ENCODE data around the gene EFCAB9. TPM values are rescaled to one million over a fixed set of nuclear protein-coding genes. Genes with fewer than 3 reads are reported as not detected.

The EFCAB9 gene
- total and polyA plus RNA-seq, 2 of the 13 experiments (the other 11 are each of a cell fraction or from before 2014, with no cell fraction given), result not detected

DNA sequence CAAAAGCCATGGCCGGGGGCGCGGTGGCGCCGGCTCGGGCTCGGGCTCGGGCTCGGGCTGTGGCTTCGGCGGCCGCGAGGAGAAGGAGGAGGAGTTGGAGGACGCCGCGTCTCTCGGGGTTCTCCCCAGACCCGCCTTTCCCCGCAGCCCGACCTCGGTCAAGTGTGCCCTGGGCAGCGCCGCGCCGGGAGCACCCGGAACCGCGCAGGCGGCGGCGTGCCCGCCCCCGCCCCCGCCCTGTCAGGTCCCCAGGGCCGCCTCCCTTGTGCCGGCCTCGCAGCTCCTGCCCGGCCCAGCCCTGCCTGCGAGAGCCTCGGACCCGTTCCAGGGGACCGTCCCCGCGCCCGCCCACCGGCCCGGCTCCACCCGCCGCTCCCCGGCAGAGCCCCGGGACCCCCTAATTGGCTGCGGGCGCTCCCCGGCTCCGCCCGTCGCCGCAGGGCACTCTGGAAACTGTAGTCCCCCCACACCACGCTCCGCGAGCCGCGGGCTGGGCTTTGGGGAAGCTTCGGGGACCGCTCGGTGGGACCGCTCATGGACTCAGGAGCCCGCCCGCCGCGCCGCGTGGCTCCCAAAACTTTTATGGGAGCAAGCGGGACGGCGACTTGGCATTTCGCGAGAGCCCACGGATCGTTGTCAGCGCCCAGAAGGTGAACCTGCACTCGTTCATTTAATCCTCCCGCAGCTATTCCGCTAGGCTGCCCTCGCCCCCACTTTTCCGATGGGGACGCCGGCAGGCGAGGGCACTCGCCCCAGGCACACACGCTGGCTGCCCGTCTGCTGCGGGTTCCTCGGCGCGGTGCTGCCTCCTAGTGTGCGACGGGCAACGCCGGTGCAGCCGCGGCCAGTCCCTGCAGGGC, 5.7 kb upstream of the EFCAB9 start, which contains the start of gene STK10 (continued):
- TF ChIP-seq, protein P1, sequence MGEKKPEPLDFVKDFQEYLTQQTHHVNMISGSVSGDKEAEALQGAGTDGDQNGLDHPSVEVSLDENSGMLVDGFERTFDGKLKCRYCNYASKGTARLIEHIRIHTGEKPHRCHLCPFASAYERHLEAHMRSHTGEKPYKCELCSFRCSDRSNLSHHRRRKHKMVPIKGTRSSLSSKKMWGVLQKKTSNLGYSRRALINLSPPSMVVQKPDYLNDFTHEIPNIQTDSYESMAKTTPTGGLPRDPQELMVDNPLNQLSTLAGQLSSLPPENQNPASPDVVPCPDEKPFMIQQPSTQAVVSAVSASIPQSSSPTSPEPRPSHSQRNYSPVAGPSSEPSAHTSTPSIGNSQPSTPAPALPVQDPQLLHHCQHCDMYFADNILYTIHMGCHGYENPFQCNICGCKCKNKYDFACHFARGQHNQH (CRISPR knock-in tag; IDR thresholded peaks at IDR 0.05), result peak; percentile 73
- no peak for TF ChIP-seq TOE1 (CRISPR knock-in tag; IDR thresholded peaks at IDR 0.05)
- no peak for TF ChIP-seq ZBTB40 (IDR thresholded peaks at IDR 0.05)
- 0 out of 2 replicates have a peak, but pooled peaks have one; percentile 48 for TF ChIP-seq ZBTB40 (CRISPR knock-in tag; IDR thresholded peaks at IDR 0.05)
- TF ChIP-seq GLI4 (CRISPR knock-in tag; IDR thresholded peaks at IDR 0.05; ENCODE audit: borderline replicate concordance), result peak; percentile 15; the same call in 1 of the 2 replicates
- TF ChIP-seq KDM2A (CRISPR knock-in tag; IDR thresholded peaks at IDR 0.05; ENCODE audit: borderline replicate concordance, low read depth), result peak; percentile 87
- peak; percentile 85; the same call in 1 of the 2 replicates for TF ChIP-seq ZBTB38 (CRISPR knock-in tag; IDR thresholded peaks at IDR 0.05)
- TF ChIP-seq E2F2 (CRISPR knock-in tag; IDR thresholded peaks at IDR 0.05; ENCODE audit: borderline replicate concordance), result peak; percentile 3; the same call in 1 of the 2 replicates
- 0 out of 2 replicates have a peak, but pooled peaks have one; percentile 42 for TF ChIP-seq RNF2 (conservative IDR thresholded peaks at IDR 0.05; ENCODE audit: low read depth)
- peak; percentile 62; the same call in 1 of the 2 replicates for TF ChIP-seq ZFP36L1 (CRISPR knock-in tag; IDR thresholded peaks at IDR 0.05)
- no peak; the same call in 1 of the 2 replicates for TF ChIP-seq SSRP1 (CRISPR knock-in tag; IDR thresholded peaks at IDR 0.05)
- TF ChIP-seq MIER3 (CRISPR knock-in tag; IDR thresholded peaks at IDR 0.05; ENCODE audit: borderline replicate concordance), result peak; percentile 40; the same call in 1 of the 2 replicates
- TF ChIP-seq HNF4A (CRISPR knock-in tag; IDR thresholded peaks at IDR 0.05), result peak; percentile 35
- TF ChIP-seq ZUFSP (CRISPR knock-in tag; IDR thresholded peaks at IDR 0.05; ENCODE audit: borderline replicate concordance), result no peak
- TF ChIP-seq SP2 (CRISPR knock-in tag; IDR thresholded peaks at IDR 0.05), result no peak; the same call in 1 of the 2 replicates
